Retinal pigment epithelial cell (primary cell): ENCODE results near the gene C4orf36.
"Not testable (repeated sequence)": the region's sequence is repeated elsewhere in the genome, so short reads cannot be mapped to it uniquely, and the experiment has no call there.

Source experiments
- DNase-seq: peaks from one replicate; pipeline ENCODE4 v3.0.0-alpha.2; 2010; ENCODE audit warnings: low read depth
- H3K4me3 ChIP-seq: 2 replicates; pipeline ENCODE4 v1.5.1; 2011; ENCODE audit warnings: mild to moderate bottlenecking, low read length, control low read depth, moderate library complexity
- CTCF ChIP-seq: conservative IDR thresholded peaks from 2 replicates; pipeline ENCODE4 v1.5.1; 2011; ENCODE audit warnings: low read depth, low read length, control low read depth, inconsistent platforms

C4orf36 gene

GRCh38 chr4:86876894-86877685, 15.1 kb downstream of the C4orf36 start:
- no peak overlapping the region for H3K4me3 ChIP-seq
- TF ChIP-seq CTCF: no peak
- DNase-seq: no peak

- H3K4me3 ChIP-seq, DNase-seq: not testable (repeated sequence)
Measured at GRCh38 chr4:86875436-86875835, 16.8 kb downstream of the C4orf36 start.

- no peak for TF ChIP-seq CTCF
- DNase-seq: no peak
- H3K4me3 ChIP-seq: no peak overlapping the region
Measured at GRCh38 chr4:86872135-86872534, 20.1 kb downstream of the C4orf36 start.

GRCh38 chr4:86870442-86871069, 21.7 kb downstream of the C4orf36 start:
- no peak for TF ChIP-seq CTCF
- DNase-seq: no peak
- H3K4me3 ChIP-seq: no peak overlapping the region

- no peak for TF ChIP-seq CTCF
- DNase-seq: no peak
- H3K4me3 ChIP-seq: no peak overlapping the region
Measured at GRCh38 chr4:86857341-86858052, 34.7 kb downstream of the C4orf36 start.

GRCh38 chr4:86856896-86857295, 35.3 kb downstream of the C4orf36 start:
- no peak for DNase-seq
- no peak overlapping the region for H3K4me3 ChIP-seq
- TF ChIP-seq CTCF: no peak

- no peak for DNase-seq
- H3K4me3 ChIP-seq: no peak overlapping the region
- no peak for TF ChIP-seq CTCF
Measured at GRCh38 chr4:86855572-86855971, 36.6 kb downstream of the C4orf36 start.
